Spleen (tissue), 7 donors: ENCODE data around the gene CPN2.

Experiments used
- CTCF ChIP-seq, 11 experiments: fragments of 200-600 bp in 7 of 11; fragments of 450-650 bp in 4 of 11; sonication (generic) in 4 of 11; IDR thresholded peaks in 8 of 11; conservative IDR thresholded peaks in 3 of 11; 1 replicate in 7 of 11; 2 replicates in 4 of 11; pipeline versions ENCODE4 v1.4.0 to v1.8.0; 2016 to 2021; ENCODE audit warnings: antibody characterized with exemption in 11 of 11, inconsistent platforms in 4 of 11, mild to moderate bottlenecking in 1 of 11
- POLR2A ChIP-seq, 3 donors: fragments of 450-650 bp; IDR thresholded peaks; one replicate each; pipeline ENCODE4 v1.5.1; 2017; ENCODE audit warnings: antibody characterized with exemption in 3 of 3, mild to moderate bottlenecking in 1 of 3
- donor health status: DM: no; HTN: no; CAD: no; lungs with moderate emphysema.
- donor health status: DM: no; HTN: no; CAD: no.
- donor health status: DM: no; HTN: no; CAD: no.

DNA sequence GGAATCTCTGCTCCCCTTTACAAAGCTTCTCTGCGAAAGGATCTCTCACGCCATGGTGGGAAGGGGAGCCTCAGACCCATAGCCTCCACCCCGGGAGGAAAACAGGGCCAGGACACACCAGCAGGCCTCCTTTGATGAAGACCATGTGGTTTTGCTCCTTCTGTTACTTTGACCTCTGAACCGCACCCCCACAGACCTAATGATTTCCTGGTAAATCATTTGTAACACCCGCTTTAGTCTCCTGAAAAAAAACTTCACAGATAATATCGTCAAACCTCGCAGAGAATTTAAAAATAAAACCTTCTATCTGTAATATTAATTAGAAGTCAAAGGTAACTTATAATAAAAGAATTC, 18.3 kb downstream of the CPN2 start:
- TF ChIP-seq CTCF (IDR thresholded peaks at IDR 0.05 in 8 of 11, conservative IDR thresholded peaks at IDR 0.05 in 3 of 11) (no peak), POLR2A (IDR thresholded peaks at IDR 0.05) (no peak)
